Measurements from ENCODE around the gene SLITRK2.

The SLITRK2 gene

DNA sequence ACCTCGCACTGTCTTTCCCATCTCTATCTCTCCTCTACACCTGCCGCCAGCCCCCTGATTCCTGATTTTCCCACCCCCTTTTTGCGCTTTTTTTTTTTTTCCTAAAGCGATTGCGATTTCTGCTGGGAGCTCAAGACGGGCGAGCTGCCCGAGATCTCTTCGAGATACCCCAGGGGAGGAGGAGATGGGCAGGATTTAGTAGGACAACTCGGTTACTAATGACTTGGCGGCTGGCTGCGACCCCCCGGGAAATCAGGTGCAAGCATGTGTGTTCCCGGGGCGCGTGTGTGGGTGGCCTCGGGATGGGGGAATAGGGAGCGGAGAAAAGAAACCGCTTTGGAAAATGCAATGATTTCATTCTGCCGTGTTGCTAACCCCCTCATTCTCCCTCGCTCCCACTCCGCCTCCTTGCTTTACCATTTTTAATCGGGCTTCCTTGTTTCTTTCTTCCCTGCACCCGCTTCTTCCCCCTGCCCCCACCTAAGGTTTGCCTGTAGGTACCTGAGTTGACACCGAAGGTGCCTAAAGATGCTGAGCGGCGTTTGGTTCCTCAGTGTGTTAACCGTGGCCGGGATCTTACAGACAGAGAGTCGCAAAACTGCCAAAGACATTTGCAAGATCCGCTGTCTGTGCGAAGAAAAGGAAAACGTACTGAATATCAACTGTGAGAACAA, 4.4 kb downstream of the SLITRK2 start:
- no peak for TF ChIP-seq FOXM1 (IDR thresholded peaks at IDR 0.05; ENCODE audit: borderline replicate concordance, low read depth)
- TF ChIP-seq TAF1 (IDR thresholded peaks at IDR 0.05; ENCODE audit: low read depth) = no peak
- no peak for TF ChIP-seq TCF12 (IDR thresholded peaks at IDR 0.05; ENCODE audit: low read depth)
- no peak for TF ChIP-seq EGR1 (IDR thresholded peaks at IDR 0.05)
- no peak for TF ChIP-seq YY1 (IDR thresholded peaks at IDR 0.05; ENCODE audit: low read depth)

DNA sequence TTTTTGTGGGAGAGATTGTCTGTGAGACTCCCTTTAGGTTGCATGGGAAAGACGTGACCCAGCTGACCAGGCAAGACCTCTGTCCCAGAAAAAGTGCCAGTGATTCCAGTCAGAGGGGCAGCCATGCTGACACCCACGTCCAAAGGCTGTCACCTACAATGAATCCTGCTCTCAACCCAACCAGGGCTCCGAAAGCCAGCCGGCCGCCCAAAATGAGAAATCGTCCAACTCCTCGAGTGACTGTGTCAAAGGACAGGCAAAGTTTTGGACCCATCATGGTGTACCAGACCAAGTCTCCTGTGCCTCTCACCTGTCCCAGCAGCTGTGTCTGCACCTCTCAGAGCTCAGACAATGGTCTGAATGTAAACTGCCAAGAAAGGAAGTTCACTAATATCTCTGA, 5.5 kb downstream of the SLITRK2 start:
- TF ChIP-seq CREB1 (IDR thresholded peaks at IDR 0.05; ENCODE audit: low read depth) (no peak), RAD21 (IDR thresholded peaks at IDR 0.05; ENCODE audit: low read depth) (no peak), YY1 (IDR thresholded peaks at IDR 0.05; ENCODE audit: low read depth) (no peak), ZBTB7A (IDR thresholded peaks at IDR 0.05; ENCODE audit: low read depth) (no peak), NFIC (IDR thresholded peaks at IDR 0.05) (no peak), FOXM1 (IDR thresholded peaks at IDR 0.05; ENCODE audit: borderline replicate concordance, low read depth) (no peak), TAF1 (IDR thresholded peaks at IDR 0.05; ENCODE audit: low read depth) (no peak), EP300 (IDR thresholded peaks at IDR 0.05; ENCODE audit: borderline replicate concordance) (no peak), TCF12 (IDR thresholded peaks at IDR 0.05; ENCODE audit: low read depth) (no peak), CEBPB (IDR thresholded peaks at IDR 0.05) (no peak), TEAD4 (IDR thresholded peaks at IDR 0.05) (no peak), EGR1 (IDR thresholded peaks at IDR 0.05) (no peak)
- TF ChIP-seq, protein P1, sequence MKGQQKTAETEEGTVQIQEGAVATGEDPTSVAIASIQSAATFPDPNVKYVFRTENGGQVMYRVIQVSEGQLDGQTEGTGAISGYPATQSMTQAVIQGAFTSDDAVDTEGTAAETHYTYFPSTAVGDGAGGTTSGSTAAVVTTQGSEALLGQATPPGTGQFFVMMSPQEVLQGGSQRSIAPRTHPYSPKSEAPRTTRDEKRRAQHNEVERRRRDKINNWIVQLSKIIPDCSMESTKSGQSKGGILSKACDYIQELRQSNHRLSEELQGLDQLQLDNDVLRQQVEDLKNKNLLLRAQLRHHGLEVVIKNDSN (IDR thresholded peaks at IDR 0.05) = no peak
- TF ChIP-seq, protein P2, sequence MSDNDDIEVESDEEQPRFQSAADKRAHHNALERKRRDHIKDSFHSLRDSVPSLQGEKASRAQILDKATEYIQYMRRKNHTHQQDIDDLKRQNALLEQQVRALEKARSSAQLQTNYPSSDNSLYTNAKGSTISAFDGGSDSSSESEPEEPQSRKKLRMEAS (IDR thresholded peaks at IDR 0.05) = no peak
- TF ChIP-seq, protein P3, sequence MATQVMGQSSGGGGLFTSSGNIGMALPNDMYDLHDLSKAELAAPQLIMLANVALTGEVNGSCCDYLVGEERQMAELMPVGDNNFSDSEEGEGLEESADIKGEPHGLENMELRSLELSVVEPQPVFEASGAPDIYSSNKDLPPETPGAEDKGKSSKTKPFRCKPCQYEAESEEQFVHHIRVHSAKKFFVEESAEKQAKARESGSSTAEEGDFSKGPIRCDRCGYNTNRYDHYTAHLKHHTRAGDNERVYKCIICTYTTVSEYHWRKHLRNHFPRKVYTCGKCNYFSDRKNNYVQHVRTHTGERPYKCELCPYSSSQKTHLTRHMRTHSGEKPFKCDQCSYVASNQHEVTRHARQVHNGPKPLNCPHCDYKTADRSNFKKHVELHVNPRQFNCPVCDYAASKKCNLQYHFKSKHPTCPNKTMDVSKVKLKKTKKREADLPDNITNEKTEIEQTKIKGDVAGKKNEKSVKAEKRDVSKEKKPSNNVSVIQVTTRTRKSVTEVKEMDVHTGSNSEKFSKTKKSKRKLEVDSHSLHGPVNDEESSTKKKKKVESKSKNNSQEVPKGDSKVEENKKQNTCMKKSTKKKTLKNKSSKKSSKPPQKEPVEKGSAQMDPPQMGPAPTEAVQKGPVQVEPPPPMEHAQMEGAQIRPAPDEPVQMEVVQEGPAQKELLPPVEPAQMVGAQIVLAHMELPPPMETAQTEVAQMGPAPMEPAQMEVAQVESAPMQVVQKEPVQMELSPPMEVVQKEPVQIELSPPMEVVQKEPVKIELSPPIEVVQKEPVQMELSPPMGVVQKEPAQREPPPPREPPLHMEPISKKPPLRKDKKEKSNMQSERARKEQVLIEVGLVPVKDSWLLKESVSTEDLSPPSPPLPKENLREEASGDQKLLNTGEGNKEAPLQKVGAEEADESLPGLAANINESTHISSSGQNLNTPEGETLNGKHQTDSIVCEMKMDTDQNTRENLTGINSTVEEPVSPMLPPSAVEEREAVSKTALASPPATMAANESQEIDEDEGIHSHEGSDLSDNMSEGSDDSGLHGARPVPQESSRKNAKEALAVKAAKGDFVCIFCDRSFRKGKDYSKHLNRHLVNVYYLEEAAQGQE (IDR thresholded peaks at IDR 0.05; ENCODE audit: low read depth) = no peak

DNA sequence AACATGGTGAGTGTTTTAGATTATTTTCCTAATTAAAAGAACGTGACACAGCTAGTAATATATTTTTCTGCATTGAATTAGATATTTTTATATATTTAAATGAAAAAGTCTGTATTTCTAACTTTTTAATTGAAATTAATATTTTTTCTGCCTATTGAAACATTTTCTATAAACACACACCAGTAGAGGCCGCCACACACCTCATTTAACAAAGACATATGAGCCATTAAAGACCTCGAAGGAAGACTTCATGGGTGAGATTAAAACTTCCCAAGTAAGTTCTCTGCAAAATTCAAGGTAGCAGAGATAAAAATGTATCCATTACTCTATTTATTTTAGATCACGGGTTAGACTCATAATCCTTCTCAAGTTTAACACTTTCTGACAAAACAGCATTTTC, 8.3 kb downstream of the SLITRK2 start:
- no peak for TF ChIP-seq NFIC (IDR thresholded peaks at IDR 0.05)

DNA sequence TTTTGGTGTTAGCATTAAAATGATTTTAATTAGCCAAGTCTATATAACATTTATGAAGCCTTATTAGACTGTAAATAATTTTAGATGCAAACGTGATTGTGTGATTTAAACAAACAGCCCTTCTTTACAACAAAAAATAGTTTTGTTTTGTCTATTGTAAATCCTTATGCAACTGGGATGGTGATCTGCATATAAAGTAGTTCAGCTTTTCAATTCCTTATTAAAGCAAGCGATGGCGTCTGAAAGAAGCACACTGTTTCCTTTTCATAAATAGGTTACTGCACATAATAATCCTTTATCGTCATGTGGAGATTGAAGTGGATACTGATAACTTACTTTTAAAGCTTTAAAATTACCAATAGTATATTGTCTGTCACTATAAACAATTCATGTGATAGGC, 8.8 kb downstream of the SLITRK2 start:
- TF ChIP-seq YY1 (IDR thresholded peaks at IDR 0.05; ENCODE audit: low read depth) (no peak), TCF12 (IDR thresholded peaks at IDR 0.05; ENCODE audit: low read depth) (no peak)
- TF ChIP-seq, protein P1 (IDR thresholded peaks at IDR 0.05) = no peak

DNA sequence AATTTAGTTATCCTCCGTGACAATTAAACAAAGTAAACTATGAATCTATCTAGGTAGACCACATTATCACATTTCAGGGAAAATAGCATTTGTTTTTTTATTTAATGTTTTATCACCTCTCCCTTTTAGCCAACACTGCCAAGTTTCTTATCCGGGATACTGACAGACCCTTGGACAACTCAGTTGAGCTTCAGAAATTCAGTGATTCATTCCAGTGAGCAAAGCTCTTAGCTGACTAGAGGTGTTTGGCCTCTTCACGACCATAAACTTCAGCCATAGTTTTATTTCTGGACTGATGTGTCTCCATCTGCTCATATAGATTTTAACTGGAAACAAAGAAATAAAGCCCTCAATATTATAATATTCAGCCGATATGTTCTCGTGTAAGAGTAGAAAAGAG, 15.2 kb downstream of the SLITRK2 start:
- TF ChIP-seq NFIC (IDR thresholded peaks at IDR 0.05) = no peak
- TF ChIP-seq TEAD4 (IDR thresholded peaks at IDR 0.05) = no peak
- TF ChIP-seq CREB1 (IDR thresholded peaks at IDR 0.05; ENCODE audit: low read depth) = no peak
- no peak for TF ChIP-seq ZBTB7A (IDR thresholded peaks at IDR 0.05; ENCODE audit: low read depth)
- TF ChIP-seq EGR1 (IDR thresholded peaks at IDR 0.05) = no peak
- no peak for TF ChIP-seq TAF1 (IDR thresholded peaks at IDR 0.05; ENCODE audit: low read depth)
- TF ChIP-seq, protein P2 (IDR thresholded peaks at IDR 0.05) = no peak

DNA sequence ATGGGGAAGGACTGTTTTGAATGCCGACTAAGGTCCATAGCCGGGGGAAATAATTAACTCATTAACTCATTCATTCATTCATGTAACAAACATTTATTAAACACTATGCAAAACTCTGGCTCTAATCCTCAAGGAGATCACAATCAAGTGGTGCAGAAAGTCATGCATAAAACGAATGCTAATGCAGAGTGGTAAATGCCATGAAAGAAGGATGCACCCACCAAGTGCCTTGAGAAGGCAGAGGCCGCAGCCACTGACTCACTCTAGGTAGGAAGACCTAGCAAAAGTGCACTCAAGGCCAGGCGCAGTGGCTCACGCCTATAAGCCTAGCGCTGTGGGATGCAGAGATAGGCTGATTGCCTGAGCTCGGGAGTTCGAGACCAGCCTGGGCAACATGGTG, 22.9 kb downstream of the SLITRK2 start:
- TF ChIP-seq RAD21 (IDR thresholded peaks at IDR 0.05; ENCODE audit: low read depth) (no peak), ZBTB7A (IDR thresholded peaks at IDR 0.05; ENCODE audit: low read depth) (no peak), CREB1 (IDR thresholded peaks at IDR 0.05; ENCODE audit: low read depth) (no peak), YY1 (IDR thresholded peaks at IDR 0.05; ENCODE audit: low read depth) (no peak), TCF12 (IDR thresholded peaks at IDR 0.05; ENCODE audit: low read depth) (no peak), TEAD4 (IDR thresholded peaks at IDR 0.05) (no peak)
- TF ChIP-seq, protein P2 (IDR thresholded peaks at IDR 0.05) = no peak
- TF ChIP-seq, protein P3 (IDR thresholded peaks at IDR 0.05; ENCODE audit: low read depth) = no peak
